Endothelial cell of umbilical vein (primary cell): ENCODE data around the gene RNFT2.

Experiments used
- CTCF ChIP-seq, 2 donors: IDR thresholded peaks; 1 replicate in 1 of 2; 2 replicates in 1 of 2; pipeline ENCODE4 v1.5.1; 2011; ENCODE audit warnings: low read length in 2 of 2, mild to moderate bottlenecking in 2 of 2, moderate library complexity in 2 of 2, control low read depth in 1 of 2, inconsistent platforms in 1 of 2, low read depth in 1 of 2; ENCODE audit not compliant: insufficient read depth in 1 of 2; ENCODE audit errors: extremely low read depth in 1 of 2
- EZH2 ChIP-seq: IDR thresholded peaks from 2 replicates; pipeline ENCODE4 v1.6.1; 2012; ENCODE audit warnings: borderline replicate concordance, low read depth, mild to moderate bottlenecking, moderate library complexity, low read length, inconsistent platforms; ENCODE audit not compliant: severe bottlenecking
- POLR2A ChIP-seq: IDR thresholded peaks from 2 replicates; pipeline ENCODE4 v1.6.1; 2012; ENCODE audit warnings: low read depth, mild to moderate bottlenecking, control low read depth, low read length
- POLR2AphosphoS5 ChIP-seq: IDR thresholded peaks from 2 replicates; pipeline ENCODE4 v1.6.1; 2012; ENCODE audit warnings: low read depth, mild to moderate bottlenecking, control low read depth, low read length, moderate library complexity; ENCODE audit not compliant: insufficient read depth

GRCh38 chr12:116802018-116802417, 63.9 kb downstream of the RNFT2 start:
- TF ChIP-seq POLR2A (no peak), CTCF (IDR thresholded peaks at IDR 0.05; ENCODE audit: extremely low read depth in 1 of 2, insufficient read depth in 1 of 2, low read depth in 1 of 2, low read length in 2 of 2) (no peak), EZH2 (no peak), POLR2AphosphoS5 (no peak)
